Mammary microvascular endothelial cell (primary cell): ENCODE results near the gene SEZ6L. TPM values are rescaled to one million over a fixed set of nuclear protein-coding genes. Genes with fewer than 3 reads are reported as not detected.

Experiments
- total RNA-seq: library from RNA; depleted of rRNA; stranded (reverse); fragments of >200 nt; gene quantifications from 2 replicates; pipeline ENCODE4 v1.2.3, GENCODE V29; 2015

SEZ6L gene
- not detected in 2 replicates for total RNA-seq

GRCh38 chr22:26169315-26170111 lies at the start of gene SEZ6L:
Gene SEZ6L, plus strand, starts transcription at chr22:26169462. Its CDS starts 208 bp downstream, at chr22:26169670.

GRCh38 chr22:26428515-26429457 lies 259.5 kb downstream of the SEZ6L start, which contains the start of gene ASPHD2:
Gene ASPHD2, plus strand, starts transcription at chr22:26429260. Its CDS starts 4,356 bp downstream, at chr22:26433616.

